HG03520 (cell line): ENCODE results near the gene RTP3.
"Not testable (repeated sequence)": the region's sequence is repeated elsewhere in the genome, so short reads cannot be mapped to it uniquely, and the experiment has no call there.

ENCODE experiments used
- ATAC-seq: cut with Tn5 transposase; IDR thresholded peaks from one replicate; pipeline ENCODE4 v1.9.1; 2021; ENCODE audit warnings: mild to moderate bottlenecking, moderate library complexity; ENCODE audit not compliant: unreplicated experiment

Gene RTP3

DNA sequence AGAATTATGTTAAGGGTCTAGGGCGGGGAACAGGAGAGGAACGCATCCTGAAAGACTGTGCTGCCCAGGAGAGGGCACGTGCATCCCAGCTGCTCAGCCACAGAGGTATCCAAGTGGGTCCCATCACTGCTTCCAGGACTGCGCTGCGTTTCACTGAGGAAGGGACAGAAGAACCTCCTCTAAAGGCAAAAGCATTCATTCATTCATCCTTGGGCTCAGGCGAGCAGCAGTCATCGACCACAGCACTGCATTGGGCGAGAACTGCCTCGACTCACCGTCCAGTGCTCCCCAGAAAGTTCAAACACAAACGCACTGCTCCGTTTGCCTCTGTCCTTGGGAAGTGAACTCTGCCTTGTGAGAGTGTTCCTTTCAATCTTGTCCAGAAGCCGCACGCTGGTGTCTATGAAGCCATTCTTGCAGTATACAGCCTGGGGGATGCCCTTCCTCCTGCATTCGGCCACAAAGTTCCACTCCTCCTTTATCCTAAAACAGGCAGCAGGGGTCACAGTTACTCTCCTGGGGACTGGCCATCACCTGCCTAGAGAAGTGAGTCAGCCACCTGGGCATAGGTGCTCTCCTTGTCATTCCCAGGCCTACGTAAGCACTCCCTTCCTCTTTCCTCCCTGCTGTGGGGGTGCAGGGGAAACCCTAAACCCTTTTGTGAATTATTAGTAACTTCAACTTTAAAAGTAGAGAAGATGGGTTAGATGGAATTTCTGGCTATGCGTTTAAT lies 47.2 kb downstream of the RTP3 start:
- ATAC-seq, result no peak

DNA sequence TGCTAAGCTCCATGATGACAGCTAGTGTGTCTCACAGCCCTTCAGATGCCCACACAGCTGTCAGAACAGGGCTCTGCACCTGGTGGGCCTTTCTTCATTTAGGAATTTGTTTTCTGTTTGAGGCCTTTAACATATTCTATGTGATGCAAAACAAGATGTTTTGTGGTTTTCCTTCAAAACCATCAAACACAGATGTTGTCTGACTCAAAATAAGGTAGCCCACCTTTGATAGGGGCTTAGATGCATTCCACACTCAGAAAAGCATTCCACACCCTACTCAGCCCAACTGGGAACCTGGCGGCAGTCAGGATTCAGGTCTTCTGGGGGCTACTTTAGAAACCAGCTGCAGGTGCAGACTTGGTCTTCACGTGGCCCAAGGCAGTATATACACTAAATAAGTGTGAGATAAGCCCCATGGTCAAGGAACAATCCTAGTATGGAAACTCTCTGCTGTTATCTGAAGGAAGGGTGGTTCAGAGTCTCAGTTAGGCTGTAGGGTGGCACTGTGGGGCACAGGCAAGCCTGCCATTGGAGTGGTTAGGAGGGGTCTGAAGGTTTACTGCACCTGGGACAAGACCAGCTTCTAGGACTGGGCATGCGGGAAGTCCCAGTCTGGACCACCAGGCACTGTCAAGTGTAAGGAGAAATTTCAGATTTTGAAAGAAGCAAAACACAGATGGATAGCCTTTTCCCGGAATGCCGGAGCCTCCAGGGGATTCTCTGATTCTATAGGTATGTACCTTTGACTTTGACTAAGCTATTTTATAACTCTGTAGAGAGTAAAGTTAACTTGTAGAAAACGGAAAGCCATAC lies 48.2 kb downstream of the RTP3 start:
- ATAC-seq, result no peak

DNA sequence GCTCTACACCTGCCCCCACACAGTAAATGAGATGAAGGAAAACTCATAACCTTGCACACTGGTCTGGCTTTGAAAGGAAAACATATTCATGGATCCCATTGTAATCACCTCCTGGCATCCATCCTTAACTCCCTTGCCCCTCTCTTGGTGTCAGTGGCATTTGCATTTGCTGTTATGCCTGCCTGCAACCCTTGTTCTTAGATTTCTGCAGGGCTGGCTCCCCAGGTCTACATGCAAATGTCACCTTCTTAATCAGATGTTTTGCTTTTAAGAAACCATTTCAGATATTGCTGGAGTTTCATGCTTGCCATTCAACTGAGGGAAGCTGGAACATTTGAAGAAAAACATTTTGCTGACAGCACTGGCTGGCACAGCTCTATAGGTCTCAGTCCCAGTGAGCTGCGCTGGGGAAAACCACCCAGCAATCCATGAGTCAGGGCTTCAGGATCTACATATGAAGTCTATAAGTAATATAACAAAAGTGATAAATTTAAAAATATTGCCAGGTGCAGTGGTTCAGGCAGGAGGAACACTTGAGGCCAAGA lies 49.2 kb downstream of the RTP3 start:
- no peak for ATAC-seq

DNA sequence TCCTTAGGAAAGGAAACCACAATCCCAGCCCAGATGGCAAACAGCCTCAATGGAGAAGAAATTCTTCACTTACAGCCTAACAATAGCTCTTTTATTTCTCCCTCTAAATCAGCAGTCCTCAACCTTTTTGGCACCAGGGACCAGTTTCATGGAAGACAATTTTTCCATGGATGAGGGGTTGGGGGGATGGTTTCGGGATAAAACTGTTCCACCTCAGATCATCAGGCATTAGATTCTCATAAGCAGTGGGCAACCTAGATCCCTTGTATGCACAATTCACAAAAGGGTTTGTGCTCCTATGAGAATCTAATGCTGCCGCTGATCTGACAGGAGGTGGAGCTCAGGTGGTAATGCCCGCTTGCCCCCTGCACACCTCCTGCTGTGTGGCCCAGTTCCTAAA lies 50.8 kb downstream of the RTP3 start:
- not testable (repeated sequence) for ATAC-seq

DNA sequence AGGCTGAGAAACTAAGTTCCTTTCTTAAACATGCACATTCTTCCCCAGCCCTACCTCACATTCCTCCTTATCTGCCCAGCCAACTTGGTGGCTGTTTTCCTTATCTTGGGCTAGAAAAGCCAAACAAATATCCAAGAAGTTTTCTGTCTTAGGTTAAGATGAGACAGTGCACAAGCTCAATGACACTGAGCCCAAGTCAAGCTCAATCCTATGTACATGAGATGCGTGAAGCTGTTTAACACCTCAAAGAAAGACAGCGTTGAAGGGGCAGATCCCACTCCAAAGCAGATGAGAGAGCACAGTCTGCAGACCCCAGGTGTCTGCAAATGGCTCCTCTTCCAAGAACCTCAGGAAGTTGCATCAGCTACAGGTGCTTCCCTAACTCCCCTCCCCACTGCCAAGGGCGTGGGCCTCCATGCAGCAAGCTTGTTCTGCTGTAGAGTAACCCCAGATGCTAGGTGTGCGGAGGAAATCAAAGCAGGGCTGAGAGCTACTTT lies 51.7 kb downstream of the RTP3 start:
- ATAC-seq, result no peak

DNA sequence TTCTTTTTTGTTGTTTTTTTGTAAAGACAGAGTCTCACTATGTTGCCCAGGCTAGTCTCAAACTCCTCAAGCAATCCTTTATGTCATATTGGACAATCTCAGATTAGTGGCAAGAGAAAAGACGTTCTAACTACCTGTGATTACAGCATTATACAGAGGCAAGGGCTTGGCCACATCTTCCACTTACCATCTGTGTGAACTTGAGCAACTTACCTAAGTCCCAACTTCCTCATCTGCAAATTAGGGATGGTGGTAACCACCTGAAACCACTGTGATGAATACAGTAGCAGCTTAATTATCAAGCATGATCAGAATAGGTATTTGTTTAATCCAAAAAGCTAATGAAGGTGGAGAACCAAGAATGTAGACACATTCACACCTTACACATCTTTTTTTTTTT lies 52.2 kb downstream of the RTP3 start:
- no peak for ATAC-seq
